ENCODE results near the gene OAF. TPM values are rescaled to one million over a fixed set of nuclear protein-coding genes. Genes with fewer than 3 reads are reported as not detected.

OAF gene
- total RNA-seq, 1 experiment from 2014 or later: 32.3 TPM

DNA sequence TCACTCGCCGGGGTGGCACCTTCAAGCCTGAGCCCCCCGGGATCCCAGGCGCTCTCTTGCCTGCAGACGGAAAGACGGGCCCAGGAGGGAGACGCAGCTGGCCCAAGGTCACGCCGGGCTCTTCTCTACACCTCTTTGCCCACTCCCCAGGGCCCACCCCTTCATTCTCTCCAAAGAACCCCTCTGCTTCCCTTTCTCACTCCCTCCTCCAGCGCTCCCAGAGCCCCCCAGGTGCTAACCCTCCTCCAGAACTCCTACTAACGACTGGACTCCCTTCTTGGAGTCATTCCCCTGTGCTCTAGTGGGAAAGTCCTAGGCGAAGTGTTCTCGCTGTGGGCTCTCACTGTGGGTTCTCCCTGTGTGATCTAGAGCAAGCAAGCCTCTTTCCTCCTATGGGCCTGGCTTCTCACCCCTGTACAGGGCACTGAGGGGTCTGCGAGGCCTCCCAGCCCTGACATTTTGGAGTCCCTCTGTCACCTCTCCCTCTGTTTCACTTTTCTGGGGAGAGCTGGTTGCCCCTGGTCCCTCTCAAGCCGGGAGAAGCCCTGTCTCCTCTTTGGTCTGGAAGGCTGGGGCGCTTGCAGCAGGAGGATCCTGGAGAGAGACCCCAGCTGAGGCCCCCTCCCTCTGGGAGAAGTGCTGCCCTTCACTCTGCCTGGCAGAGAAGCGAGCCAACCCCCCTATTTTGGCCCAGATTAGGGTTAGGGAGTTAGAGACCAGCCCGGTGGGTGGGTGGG, 858 bp downstream of the OAF start:
- peaks cover 6% of the 10 kb centered on the region; the same call in 1 of the 2 replicates for H3K79me2 ChIP-seq (ENCODE audit: insufficient read depth, low read length)
- peak overlapping the region; percentile 74; the same call in 1 of the 2 replicates for H3K27ac ChIP-seq (ENCODE audit: low read depth, low read length)
- H3K4me3 ChIP-seq (replicated peaks in 1 of 2; ENCODE audit: low read depth in 1 of 2, low read length in 2 of 2): peak overlapping the region; percentile 69 to 78
- BruUV-seq (replicated peaks): no TSS peak
- H3K4me1 ChIP-seq (ENCODE audit: control insufficient read depth in 1 of 2, insufficient read depth in 2 of 2, low read length in 2 of 2): peaks cover 23 to 52% of the 10 kb centered on the region in 2 experiments
- TF ChIP-seq, protein P1, sequence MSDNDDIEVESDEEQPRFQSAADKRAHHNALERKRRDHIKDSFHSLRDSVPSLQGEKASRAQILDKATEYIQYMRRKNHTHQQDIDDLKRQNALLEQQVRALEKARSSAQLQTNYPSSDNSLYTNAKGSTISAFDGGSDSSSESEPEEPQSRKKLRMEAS (IDR thresholded peaks at IDR 0.05): no peak
- TF ChIP-seq REST (IDR thresholded peaks at IDR 0.05; ENCODE audit: low read depth) (no peak), ZNF274 (IDR thresholded peaks at IDR 0.05; ENCODE audit: low read depth, low read length) (no peak), TCF7L2 (IDR thresholded peaks at IDR 0.05; ENCODE audit: borderline replicate concordance, extremely low read depth, insufficient read depth, insufficient read length) (no peak), ZFX (IDR thresholded peaks at IDR 0.05) (no peak), YY1 (IDR thresholded peaks at IDR 0.05; ENCODE audit: extremely low read depth, insufficient replicate concordance, low read depth, low read length) (no peak), ZBTB33 (IDR thresholded peaks at IDR 0.05; ENCODE audit: extremely low read depth, insufficient replicate concordance, low read length) (no peak), RAD21 (IDR thresholded peaks at IDR 0.05; ENCODE audit: low read depth) (no peak), FOSL1 (IDR thresholded peaks at IDR 0.05; ENCODE audit: low read depth) (no peak), EZH2phosphoT487 (IDR thresholded peaks at IDR 0.05; ENCODE audit: borderline replicate concordance) (no peak), JUND (IDR thresholded peaks at IDR 0.05) (no peak)
- intact Hi-C loops (cut with micrococcal nuclease): loop anchor here (5.0 kb wide), 1 partner anchor 499 kb away; no protein-coding TSS in a partner anchor
- H3K4me2 ChIP-seq (ENCODE audit: low read length): peak overlapping the region; percentile 96
- POLR2A ChIA-PET: no interaction called here
- DNase-seq (ENCODE audit: low read depth, low spot score) (no peak), ATAC-seq (no peak)
- H3K9me2 ChIP-seq (ENCODE audit: insufficient read depth): no peaks in the 10 kb centered on the region
- H3K9me3 ChIP-seq (ENCODE audit: control insufficient read depth in 1 of 2, insufficient read depth in 1 of 2, low read depth in 1 of 2, low read length in 2 of 2): no peaks in the 10 kb centered on the region
- peak overlapping the region; percentile 82 for H3K9ac ChIP-seq (ENCODE audit: low read length)
- RAD21 ChIA-PET (ENCODE audit: low non-redundant PET in 1 of 2, low total read pairs in 2 of 2, uncharacterized antibody in 2 of 2, unreplicated experiment in 2 of 2): interaction anchor here in 1 of 2 experiments (0.6 kb wide), 1 partner anchor 88 kb away, joined by 3 read pairs; no protein-coding TSS in a partner anchor
- no peaks in the 10 kb centered on the region for H4K20me1 ChIP-seq (ENCODE audit: insufficient read depth)
- H3K27me3 ChIP-seq (ENCODE audit: insufficient read depth, low read length): no peaks in the 10 kb centered on the region
- H3K36me3 ChIP-seq (ENCODE audit: control insufficient read depth in 1 of 2, insufficient read depth in 2 of 2, low read length in 2 of 2): no peaks in the 10 kb centered on the region
- CTCF ChIA-PET: interaction anchor here (1.1 kb wide), 1 partner anchor 92 kb away, joined by 3 read pairs; no protein-coding TSS in a partner anchor
- H2AFZ ChIP-seq (ENCODE audit: low read depth, low read length, poor library complexity, severe bottlenecking): no peak overlapping the region

Measured in HCT116 (cell line).